ENCODE measurements around the gene CLPTM1L. TPM values are rescaled to one million over a fixed set of nuclear protein-coding genes. Genes with fewer than 3 reads are reported as not detected.

CLPTM1L gene
- total RNA-seq, 1 experiment from 2014 or later = 127 TPM

DNA sequence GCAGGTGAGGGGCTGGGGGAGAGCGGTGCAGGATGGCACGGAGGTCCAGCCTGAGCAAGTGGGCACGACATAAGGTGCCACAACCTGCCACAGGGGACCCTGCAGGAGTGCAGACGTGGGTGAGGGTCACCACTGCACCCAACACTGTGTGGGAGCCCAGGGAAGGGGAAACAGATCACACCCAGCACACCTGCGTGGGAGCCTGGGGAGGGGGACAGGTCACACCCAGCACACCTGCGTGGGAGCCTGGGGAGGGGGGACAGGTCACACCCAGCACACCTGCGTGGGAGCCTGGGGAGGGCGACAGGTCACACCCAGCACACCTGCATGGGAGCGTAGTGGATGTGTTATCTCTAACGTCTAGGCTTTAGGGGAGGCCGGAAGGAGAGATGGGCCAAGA, 47.4 kb upstream of the CLPTM1L start:
- intact Hi-C loops (cut with micrococcal nuclease; ENCODE audit: unreplicated experiment) = loop anchor here (2.0 kb wide), 1 partner anchor 69 kb away; no protein-coding TSS in a partner anchor
- no peaks in the 10 kb centered on the region for H3K4me1 Mint-ChIP-seq (ENCODE audit: low read depth, unreplicated experiment)
- BruUV-seq (replicated peaks) = no TSS peak
- H3K36me3 Mint-ChIP-seq (ENCODE audit: insufficient read depth, unreplicated experiment) = no peaks in the 10 kb centered on the region
- CTCF ChIA-PET = no interaction called here
- no peak for TF ChIP-seq CTCF (IDR thresholded peaks at IDR 0.05; ENCODE audit: unreplicated experiment)
- no peak overlapping the region for H3K4me3 Mint-ChIP-seq (ENCODE audit: low read depth, unreplicated experiment)
- H3K27ac Mint-ChIP-seq (ENCODE audit: unreplicated experiment) = no peak overlapping the region
- H3K27me3 Mint-ChIP-seq (ENCODE audit: unreplicated experiment) = peaks cover 83% of the 10 kb centered on the region
- no peak for DNase-seq
- H3K9me3 Mint-ChIP-seq (ENCODE audit: low read depth, unreplicated experiment) = no peaks in the 10 kb centered on the region

DNA sequence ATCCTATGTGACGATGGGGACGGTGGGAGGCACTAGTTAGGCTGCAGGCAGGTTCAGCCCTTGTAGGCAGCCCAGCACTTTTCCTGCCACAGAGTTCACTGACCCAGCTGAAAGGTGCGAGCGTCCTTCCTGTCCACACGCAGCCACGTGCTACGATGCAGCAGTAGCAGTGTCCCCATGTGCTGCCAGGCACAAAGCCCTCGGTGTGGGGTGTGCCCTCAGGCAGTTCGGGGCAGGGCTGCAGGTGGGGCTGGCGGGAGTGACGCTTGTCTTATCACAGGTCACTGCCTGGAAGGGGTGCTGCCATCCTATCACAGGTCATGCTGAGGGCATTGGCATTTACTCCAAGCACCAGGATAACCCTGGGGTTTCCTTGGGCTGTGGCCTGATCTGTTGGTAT, 46.8 kb upstream of the CLPTM1L start:
- CTCF ChIA-PET = no interaction called here
- intact Hi-C loops (cut with micrococcal nuclease; ENCODE audit: unreplicated experiment) = loop anchor here (2.0 kb wide), 1 partner anchor 69 kb away; no protein-coding TSS in a partner anchor
- TF ChIP-seq CTCF (IDR thresholded peaks at IDR 0.05; ENCODE audit: unreplicated experiment) = no peak
- no peak for DNase-seq
- peaks cover 83% of the 10 kb centered on the region for H3K27me3 Mint-ChIP-seq (ENCODE audit: unreplicated experiment)
- no peaks in the 10 kb centered on the region for H3K4me1 Mint-ChIP-seq (ENCODE audit: low read depth, unreplicated experiment)
- H3K36me3 Mint-ChIP-seq (ENCODE audit: insufficient read depth, unreplicated experiment) = peaks cover 1% of the 10 kb centered on the region
- H3K27ac Mint-ChIP-seq (ENCODE audit: unreplicated experiment) = no peak overlapping the region
- no peaks in the 10 kb centered on the region for H3K9me3 Mint-ChIP-seq (ENCODE audit: low read depth, unreplicated experiment)
- H3K4me3 Mint-ChIP-seq (ENCODE audit: low read depth, unreplicated experiment) = no peak overlapping the region
- no TSS peak for BruUV-seq (replicated peaks)

DNA sequence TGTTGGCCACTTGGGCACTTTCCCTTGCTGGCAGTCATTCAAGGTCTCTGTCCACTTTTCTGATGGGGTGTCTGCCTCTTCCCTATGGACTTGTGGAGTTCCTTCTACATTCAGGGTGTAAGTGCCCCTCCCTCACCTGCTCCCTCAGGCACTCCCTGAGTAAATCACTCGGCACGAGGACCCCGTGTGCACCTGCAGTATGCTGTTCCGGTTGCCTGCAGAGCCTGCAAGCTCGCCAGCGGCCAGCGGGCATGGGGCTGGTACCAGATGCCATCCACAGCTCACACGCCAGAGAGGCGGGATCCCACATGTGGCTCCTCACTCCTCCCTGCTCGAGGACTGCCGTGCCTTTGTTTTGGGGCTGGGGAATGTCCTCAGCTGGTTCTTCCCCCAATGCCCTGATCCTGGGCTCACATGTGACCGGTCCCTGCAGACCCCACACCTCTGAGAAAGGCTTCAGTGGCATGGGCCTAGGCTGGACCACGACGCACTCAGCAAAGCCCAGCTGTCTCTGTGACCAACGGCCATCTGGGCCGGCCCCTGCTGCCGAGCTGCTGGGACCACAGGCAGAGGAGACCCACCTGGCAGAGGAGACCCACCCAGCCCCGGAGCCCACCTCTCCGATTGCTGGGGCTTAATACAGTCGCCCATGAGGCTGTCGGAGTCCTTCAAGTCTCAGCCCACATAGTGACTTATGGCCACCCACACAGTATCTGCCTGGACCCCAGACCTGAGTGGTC, 46.1 kb upstream of the CLPTM1L start:
- Mint-ChIP-seq H3K4me3 (ENCODE audit: low read depth, unreplicated experiment) (no peak overlapping the region), H3K36me3 (ENCODE audit: insufficient read depth, unreplicated experiment) (peaks cover 8% of the 10 kb centered on the region), H3K9me3 (ENCODE audit: low read depth, unreplicated experiment) (no peaks in the 10 kb centered on the region), H3K27me3 (ENCODE audit: unreplicated experiment) (peaks cover 83% of the 10 kb centered on the region), H3K27ac (ENCODE audit: unreplicated experiment) (no peak overlapping the region), H3K4me1 (ENCODE audit: low read depth, unreplicated experiment) (no peaks in the 10 kb centered on the region)
- CTCF ChIA-PET = no interaction called here
- TF ChIP-seq CTCF (IDR thresholded peaks at IDR 0.05; ENCODE audit: unreplicated experiment) = no peak
- BruUV-seq (replicated peaks) = no TSS peak
- DNase-seq = no peak
- intact Hi-C loops (cut with micrococcal nuclease; ENCODE audit: unreplicated experiment) = no loop called here

DNA sequence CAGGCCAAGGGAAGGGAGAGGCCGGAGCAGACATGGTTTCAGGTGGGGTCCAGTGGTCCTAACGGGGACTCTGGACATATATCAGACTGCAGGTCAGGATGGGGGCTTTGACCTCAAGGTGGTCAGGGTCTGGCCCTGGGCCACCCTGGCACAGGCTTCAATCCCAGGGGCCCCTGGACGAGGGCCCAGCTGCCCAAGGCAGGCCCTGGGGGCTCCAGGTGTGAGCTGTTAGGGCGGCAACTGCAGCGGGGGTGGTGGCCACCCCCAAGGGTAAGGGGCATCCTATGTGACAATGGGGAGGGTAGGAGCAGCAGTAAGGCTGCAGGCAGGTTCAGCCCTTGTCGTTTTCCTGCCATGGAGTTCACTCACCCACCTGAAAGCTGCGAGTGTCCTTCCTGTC, 45.4 kb upstream of the CLPTM1L start:
- Mint-ChIP-seq H3K4me3 (ENCODE audit: low read depth, unreplicated experiment) (no peak overlapping the region), H3K27me3 (ENCODE audit: unreplicated experiment) (peaks cover 76% of the 10 kb centered on the region), H3K36me3 (ENCODE audit: insufficient read depth, unreplicated experiment) (peaks cover 9% of the 10 kb centered on the region), H3K27ac (ENCODE audit: unreplicated experiment) (no peak overlapping the region), H3K9me3 (ENCODE audit: low read depth, unreplicated experiment) (no peaks in the 10 kb centered on the region), H3K4me1 (ENCODE audit: low read depth, unreplicated experiment) (no peaks in the 10 kb centered on the region)
- no peak for TF ChIP-seq CTCF (IDR thresholded peaks at IDR 0.05; ENCODE audit: unreplicated experiment)
- intact Hi-C loops (cut with micrococcal nuclease; ENCODE audit: unreplicated experiment) = no loop called here
- CTCF ChIA-PET = no interaction called here
- no peak for DNase-seq
- BruUV-seq (replicated peaks) = no TSS peak

Data from Calu3 (cell line).